WTC11 (cell line): ENCODE measurements around the gene TIGD7. TPM values are rescaled to one million over a fixed set of nuclear protein-coding genes. Genes with fewer than 3 reads are reported as not detected.
A peak's percentile ranks its signal among the peaks of the same experiment; 100 is the strongest.

Experiments
- NR1H2 ChIP-seq: sonication (generic); formaldehyde crosslinking; IDR thresholded peaks from 2 replicates; pipeline ENCODE4 v1.9.0; 2021; ENCODE audit warnings: mild to moderate bottlenecking, moderate library complexity, missing genetic modification reagents
- SMAD3 ChIP-seq: sonication (generic); formaldehyde crosslinking; IDR thresholded peaks from 2 replicates; pipeline ENCODE4 v1.8.0; 2022; ENCODE audit warnings: missing genetic modification reagents, mild to moderate bottlenecking, borderline replicate concordance
- ZNF121 ChIP-seq: sonication (generic); formaldehyde crosslinking; IDR thresholded peaks from 2 replicates; pipeline ENCODE4 v1.8.0; 2023; ENCODE audit warnings: missing genetic modification reagents
- ZNF232 ChIP-seq: sonication (generic); formaldehyde crosslinking; IDR thresholded peaks from 2 replicates; pipeline ENCODE4 v1.8.0; 2022; ENCODE audit warnings: mild to moderate bottlenecking, missing genetic modification reagents
- total RNA-seq: library from RNA; stranded (reverse); gene quantifications from 3 replicates; pipeline ENCODE4 v1.2.3, GENCODE V29; 2021
- TF ChIP-seq, protein P1 (sequence below): sonication (generic); formaldehyde crosslinking; conservative IDR thresholded peaks from 2 replicates; pipeline ENCODE4 v1.8.1; 2023; ENCODE audit warnings: mild to moderate bottlenecking, low read depth, missing genetic modification reagents, moderate library complexity
- TF ChIP-seq, protein P2 (sequence below): fragments of 250-450 bp; sonication (Bioruptor Pico); conservative IDR thresholded peaks from 2 replicates; pipeline ENCODE4 v1.9.0; 2021; ENCODE audit warnings: mild to moderate bottlenecking
- TF ChIP-seq, protein P3 (sequence below): sonication (generic); formaldehyde crosslinking; IDR thresholded peaks from 2 replicates; pipeline ENCODE4 v1.8.1; 2022; ENCODE audit warnings: mild to moderate bottlenecking, missing genetic modification reagents, moderate library complexity, borderline replicate concordance
- TF ChIP-seq, protein P4 (sequence below): sonication (generic); formaldehyde crosslinking; IDR thresholded peaks from 2 replicates; pipeline ENCODE4 v1.8.1; 2023; ENCODE audit warnings: mild to moderate bottlenecking, missing genetic modification reagents, borderline replicate concordance
- TF ChIP-seq, protein P5 (sequence below): sonication (generic); formaldehyde crosslinking; IDR thresholded peaks from 2 replicates; pipeline ENCODE4 v1.8.0; 2022; ENCODE audit warnings: mild to moderate bottlenecking, missing genetic modification reagents
- TF ChIP-seq, protein P6 (sequence below): sonication (generic); formaldehyde crosslinking; IDR thresholded peaks from 2 replicates; pipeline ENCODE4 v1.8.0; 2022; ENCODE audit warnings: mild to moderate bottlenecking, missing genetic modification reagents
- TF ChIP-seq, protein P7 (sequence below): fragments of 250-450 bp; sonication (Bioruptor Pico); IDR thresholded peaks from 2 replicates; pipeline ENCODE4 v1.9.0; 2021; ENCODE audit warnings: mild to moderate bottlenecking

The TIGD7 gene
- total RNA-seq, 1 experiment from 2014 or later, result 7.0 TPM

DNA sequence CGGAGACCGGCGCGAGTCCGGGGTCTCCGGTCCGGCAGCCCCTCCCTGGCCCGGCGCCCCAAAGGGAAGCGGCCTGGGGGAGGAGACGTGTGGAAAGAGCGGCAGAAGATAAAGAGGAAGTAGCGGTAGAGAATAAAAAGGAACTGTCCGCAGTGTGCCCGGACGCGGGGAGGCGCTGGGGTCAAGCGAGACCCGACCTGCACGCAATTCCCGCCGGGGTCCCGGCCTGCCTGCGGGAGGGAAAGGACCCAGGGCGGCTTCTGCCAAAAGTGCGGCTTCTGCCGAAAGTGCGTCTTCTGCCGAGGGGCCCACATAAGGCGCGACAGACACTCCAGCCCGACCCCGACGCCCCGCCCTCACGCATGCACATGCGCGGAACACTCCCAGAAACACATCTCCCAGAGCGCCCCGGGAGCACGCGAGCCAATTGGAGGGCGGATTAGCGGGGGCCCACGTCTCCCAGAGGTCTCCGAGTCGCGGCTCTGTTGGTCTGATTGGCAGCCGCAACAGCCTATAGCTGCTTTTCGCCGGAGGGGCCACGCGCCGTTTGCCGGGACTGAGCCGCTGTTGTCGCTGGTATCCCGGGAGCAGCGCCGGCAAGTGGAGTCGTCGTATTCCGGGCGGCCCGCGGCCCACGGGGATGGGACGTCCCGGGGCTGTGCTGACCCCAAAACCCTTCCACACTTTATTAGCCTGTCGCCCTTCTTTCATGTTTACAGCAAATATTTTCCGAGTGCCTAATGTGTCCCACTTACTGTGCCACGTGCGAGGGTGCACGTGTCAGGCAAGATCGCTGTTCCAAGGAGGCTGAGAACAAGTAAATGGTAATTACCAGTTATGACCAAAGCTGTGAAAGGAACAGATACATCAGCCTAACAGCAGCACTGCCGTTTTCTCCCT is 40.8 kb downstream of the TIGD7 start (continued):
- TF ChIP-seq, protein P1, sequence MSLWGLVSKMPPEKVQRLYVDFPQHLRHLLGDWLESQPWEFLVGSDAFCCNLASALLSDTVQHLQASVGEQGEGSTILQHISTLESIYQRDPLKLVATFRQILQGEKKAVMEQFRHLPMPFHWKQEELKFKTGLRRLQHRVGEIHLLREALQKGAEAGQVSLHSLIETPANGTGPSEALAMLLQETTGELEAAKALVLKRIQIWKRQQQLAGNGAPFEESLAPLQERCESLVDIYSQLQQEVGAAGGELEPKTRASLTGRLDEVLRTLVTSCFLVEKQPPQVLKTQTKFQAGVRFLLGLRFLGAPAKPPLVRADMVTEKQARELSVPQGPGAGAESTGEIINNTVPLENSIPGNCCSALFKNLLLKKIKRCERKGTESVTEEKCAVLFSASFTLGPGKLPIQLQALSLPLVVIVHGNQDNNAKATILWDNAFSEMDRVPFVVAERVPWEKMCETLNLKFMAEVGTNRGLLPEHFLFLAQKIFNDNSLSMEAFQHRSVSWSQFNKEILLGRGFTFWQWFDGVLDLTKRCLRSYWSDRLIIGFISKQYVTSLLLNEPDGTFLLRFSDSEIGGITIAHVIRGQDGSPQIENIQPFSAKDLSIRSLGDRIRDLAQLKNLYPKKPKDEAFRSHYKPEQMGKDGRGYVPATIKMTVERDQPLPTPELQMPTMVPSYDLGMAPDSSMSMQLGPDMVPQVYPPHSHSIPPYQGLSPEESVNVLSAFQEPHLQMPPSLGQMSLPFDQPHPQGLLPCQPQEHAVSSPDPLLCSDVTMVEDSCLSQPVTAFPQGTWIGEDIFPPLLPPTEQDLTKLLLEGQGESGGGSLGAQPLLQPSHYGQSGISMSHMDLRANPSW (CRISPR knock-in tag), result no peak
- TF ChIP-seq, protein P2, sequence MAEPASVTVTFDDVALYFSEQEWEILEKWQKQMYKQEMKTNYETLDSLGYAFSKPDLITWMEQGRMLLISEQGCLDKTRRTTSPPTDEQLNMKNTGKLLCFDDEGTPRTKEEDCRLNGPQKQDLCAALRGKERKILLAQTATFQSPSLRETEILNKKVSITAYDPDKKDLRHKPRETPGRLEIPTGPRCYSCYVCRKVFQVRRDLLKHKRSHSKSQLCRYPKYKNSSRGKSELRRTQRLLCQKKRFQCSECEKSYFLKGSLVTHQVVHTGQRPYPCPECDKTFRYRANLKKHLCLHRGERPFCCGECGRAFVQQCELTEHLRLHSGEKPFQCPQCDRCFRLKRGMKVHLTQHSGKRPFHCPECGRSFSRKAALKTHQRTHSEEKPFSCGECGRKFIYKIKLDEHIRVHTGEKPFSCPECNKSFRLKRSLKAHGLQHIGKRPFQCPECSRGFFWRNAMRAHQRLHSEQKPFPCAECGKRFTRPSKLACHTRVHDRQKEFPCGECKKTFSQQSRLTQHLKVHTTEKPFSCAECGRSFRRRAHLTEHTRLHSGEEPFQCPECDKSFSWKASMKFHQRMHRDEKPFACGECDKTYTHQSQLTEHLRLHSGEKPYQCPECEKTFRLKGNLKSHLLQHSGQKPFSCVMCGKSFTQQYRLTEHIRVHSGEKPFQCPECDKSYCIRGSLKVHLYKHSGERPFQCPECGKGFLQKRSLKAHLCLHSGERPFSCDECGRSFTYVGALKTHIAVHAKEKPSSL (CRISPR knock-in tag), result no peak
- TF ChIP-seq ZNF121 (CRISPR knock-in tag), result peak; percentile 77; the same call in 1 of the 2 replicates
- peak; percentile 76; the same call in 1 of the 2 replicates for TF ChIP-seq SMAD3
- TF ChIP-seq, protein P3, sequence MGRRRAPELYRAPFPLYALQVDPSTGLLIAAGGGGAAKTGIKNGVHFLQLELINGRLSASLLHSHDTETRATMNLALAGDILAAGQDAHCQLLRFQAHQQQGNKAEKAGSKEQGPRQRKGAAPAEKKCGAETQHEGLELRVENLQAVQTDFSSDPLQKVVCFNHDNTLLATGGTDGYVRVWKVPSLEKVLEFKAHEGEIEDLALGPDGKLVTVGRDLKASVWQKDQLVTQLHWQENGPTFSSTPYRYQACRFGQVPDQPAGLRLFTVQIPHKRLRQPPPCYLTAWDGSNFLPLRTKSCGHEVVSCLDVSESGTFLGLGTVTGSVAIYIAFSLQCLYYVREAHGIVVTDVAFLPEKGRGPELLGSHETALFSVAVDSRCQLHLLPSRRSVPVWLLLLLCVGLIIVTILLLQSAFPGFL (CRISPR knock-in tag), result no peak
- peak; percentile 71; the same call in 1 of the 2 replicates for TF ChIP-seq NR1H2 (CRISPR knock-in tag)
- TF ChIP-seq, protein P4, sequence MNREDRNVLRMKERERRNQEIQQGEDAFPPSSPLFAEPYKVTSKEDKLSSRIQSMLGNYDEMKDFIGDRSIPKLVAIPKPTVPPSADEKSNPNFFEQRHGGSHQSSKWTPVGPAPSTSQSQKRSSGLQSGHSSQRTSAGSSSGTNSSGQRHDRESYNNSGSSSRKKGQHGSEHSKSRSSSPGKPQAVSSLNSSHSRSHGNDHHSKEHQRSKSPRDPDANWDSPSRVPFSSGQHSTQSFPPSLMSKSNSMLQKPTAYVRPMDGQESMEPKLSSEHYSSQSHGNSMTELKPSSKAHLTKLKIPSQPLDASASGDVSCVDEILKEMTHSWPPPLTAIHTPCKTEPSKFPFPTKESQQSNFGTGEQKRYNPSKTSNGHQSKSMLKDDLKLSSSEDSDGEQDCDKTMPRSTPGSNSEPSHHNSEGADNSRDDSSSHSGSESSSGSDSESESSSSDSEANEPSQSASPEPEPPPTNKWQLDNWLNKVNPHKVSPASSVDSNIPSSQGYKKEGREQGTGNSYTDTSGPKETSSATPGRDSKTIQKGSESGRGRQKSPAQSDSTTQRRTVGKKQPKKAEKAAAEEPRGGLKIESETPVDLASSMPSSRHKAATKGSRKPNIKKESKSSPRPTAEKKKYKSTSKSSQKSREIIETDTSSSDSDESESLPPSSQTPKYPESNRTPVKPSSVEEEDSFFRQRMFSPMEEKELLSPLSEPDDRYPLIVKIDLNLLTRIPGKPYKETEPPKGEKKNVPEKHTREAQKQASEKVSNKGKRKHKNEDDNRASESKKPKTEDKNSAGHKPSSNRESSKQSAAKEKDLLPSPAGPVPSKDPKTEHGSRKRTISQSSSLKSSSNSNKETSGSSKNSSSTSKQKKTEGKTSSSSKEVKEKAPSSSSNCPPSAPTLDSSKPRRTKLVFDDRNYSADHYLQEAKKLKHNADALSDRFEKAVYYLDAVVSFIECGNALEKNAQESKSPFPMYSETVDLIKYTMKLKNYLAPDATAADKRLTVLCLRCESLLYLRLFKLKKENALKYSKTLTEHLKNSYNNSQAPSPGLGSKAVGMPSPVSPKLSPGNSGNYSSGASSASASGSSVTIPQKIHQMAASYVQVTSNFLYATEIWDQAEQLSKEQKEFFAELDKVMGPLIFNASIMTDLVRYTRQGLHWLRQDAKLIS (CRISPR knock-in tag), result no peak
- TF ChIP-seq ZNF232, result peak; percentile 75; the same call in 1 of the 2 replicates
- TF ChIP-seq, protein P5, sequence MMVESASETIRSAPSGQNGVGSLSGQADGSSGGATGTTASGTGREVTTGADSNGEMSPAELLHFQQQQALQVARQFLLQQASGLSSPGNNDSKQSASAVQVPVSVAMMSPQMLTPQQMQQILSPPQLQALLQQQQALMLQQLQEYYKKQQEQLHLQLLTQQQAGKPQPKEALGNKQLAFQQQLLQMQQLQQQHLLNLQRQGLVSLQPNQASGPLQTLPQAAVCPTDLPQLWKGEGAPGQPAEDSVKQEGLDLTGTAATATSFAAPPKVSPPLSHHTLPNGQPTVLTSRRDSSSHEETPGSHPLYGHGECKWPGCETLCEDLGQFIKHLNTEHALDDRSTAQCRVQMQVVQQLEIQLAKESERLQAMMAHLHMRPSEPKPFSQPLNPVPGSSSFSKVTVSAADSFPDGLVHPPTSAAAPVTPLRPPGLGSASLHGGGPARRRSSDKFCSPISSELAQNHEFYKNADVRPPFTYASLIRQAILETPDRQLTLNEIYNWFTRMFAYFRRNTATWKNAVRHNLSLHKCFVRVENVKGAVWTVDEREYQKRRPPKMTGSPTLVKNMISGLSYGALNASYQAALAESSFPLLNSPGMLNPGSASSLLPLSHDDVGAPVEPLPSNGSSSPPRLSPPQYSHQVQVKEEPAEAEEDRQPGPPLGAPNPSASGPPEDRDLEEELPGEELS, result peak; percentile 85
- TF ChIP-seq, protein P6, sequence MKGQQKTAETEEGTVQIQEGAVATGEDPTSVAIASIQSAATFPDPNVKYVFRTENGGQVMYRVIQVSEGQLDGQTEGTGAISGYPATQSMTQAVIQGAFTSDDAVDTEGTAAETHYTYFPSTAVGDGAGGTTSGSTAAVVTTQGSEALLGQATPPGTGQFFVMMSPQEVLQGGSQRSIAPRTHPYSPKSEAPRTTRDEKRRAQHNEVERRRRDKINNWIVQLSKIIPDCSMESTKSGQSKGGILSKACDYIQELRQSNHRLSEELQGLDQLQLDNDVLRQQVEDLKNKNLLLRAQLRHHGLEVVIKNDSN (CRISPR knock-in tag), result peak; percentile 82
- TF ChIP-seq, protein P7, sequence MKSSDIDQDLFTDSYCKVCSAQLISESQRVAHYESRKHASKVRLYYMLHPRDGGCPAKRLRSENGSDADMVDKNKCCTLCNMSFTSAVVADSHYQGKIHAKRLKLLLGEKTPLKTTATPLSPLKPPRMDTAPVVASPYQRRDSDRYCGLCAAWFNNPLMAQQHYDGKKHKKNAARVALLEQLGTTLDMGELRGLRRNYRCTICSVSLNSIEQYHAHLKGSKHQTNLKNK (CRISPR knock-in tag), result no peak
